RWPE2 (cell line): ENCODE results near the gene SPAG8.

Experiments
- ATAC-seq: fragments of 200-7000 bp; cut with Tn5 transposase; 3 replicates; pipeline ENCODE4 v1.9.1; 2021; ENCODE audit warnings: low read depth
- DNase-seq: peaks from one replicate; pipeline ENCODE4 v3.0.0-alpha.2; 2020; ENCODE audit warnings: low spot score
- H3K27ac ChIP-seq: fragments of 450-650 bp; 2 replicates; pipeline ENCODE4 v1.5.1; 2017; ENCODE audit warnings: mild to moderate bottlenecking; ENCODE audit not compliant: poor library complexity, severe bottlenecking
- H3K27me3 ChIP-seq: fragments of 250-450 bp; sonication (Bioruptor Pico); 2 replicates; pipeline ENCODE4 v1.5.1; 2021; ENCODE audit warnings: mild to moderate bottlenecking, moderate library complexity; ENCODE audit not compliant: insufficient read depth, poor library complexity, severe bottlenecking
- H3K36me3 ChIP-seq: fragments of 250-450 bp; sonication (Bioruptor Pico); 2 replicates; pipeline ENCODE4 v1.5.1; 2020; ENCODE audit warnings: low read depth, mild to moderate bottlenecking, moderate library complexity
- H3K4me1 ChIP-seq: fragments of 250-450 bp; sonication (Bioruptor Pico); 2 replicates; pipeline ENCODE4 v1.5.1; 2021; ENCODE audit warnings: mild to moderate bottlenecking, moderate library complexity; ENCODE audit not compliant: insufficient read depth, poor library complexity, severe bottlenecking
- H3K4me3 ChIP-seq: fragments of 250-450 bp; sonication (Bioruptor Pico); 2 replicates; pipeline ENCODE4 v1.5.1; 2021; ENCODE audit warnings: mild to moderate bottlenecking, moderate library complexity; ENCODE audit not compliant: severe bottlenecking
- H3K9me3 ChIP-seq: fragments of 250-450 bp; sonication (Bioruptor Pico); 2 replicates; pipeline ENCODE4 v1.5.1; 2021; ENCODE audit warnings: mild to moderate bottlenecking, moderate library complexity; ENCODE audit not compliant: severe bottlenecking
- CTCF ChIP-seq: fragments of 450-650 bp; IDR thresholded peaks from one replicate; pipeline ENCODE4 v1.5.1; 2017; ENCODE audit warnings: mild to moderate bottlenecking, moderate library complexity; ENCODE audit not compliant: poor library complexity, severe bottlenecking

Gene SPAG8

GRCh38 chr9:35763181-35763580, 48.9 kb downstream of the SPAG8 start:
- Histone ChIP-seq H3K27me3 (no peaks in the 10 kb centered on the region), H3K9me3 (no peaks in the 10 kb centered on the region), H3K36me3 (no peaks in the 10 kb centered on the region), H3K27ac (no peak overlapping the region), H3K4me1 (peaks cover 13% of the 10 kb centered on the region), H3K4me3 (no peak overlapping the region)
- no peak for TF ChIP-seq CTCF
- DNase-seq: no peak
- no peak for ATAC-seq

- Histone ChIP-seq H3K4me1 (peaks cover 17% of the 10 kb centered on the region), H3K36me3 (no peaks in the 10 kb centered on the region), H3K9me3 (no peaks in the 10 kb centered on the region), H3K4me3 (no peak overlapping the region), H3K27me3 (no peaks in the 10 kb centered on the region), H3K27ac (no peak overlapping the region)
- TF ChIP-seq CTCF: no peak
- ATAC-seq (peak; percentile 23; the same call in 2 of the 3 replicates), DNase-seq (no peak)
Observed at GRCh38 chr9:35760651-35761050, 51.4 kb downstream of the SPAG8 start.

- Histone ChIP-seq H3K27ac (no peak overlapping the region), H3K4me1 (peaks cover 17% of the 10 kb centered on the region), H3K27me3 (no peaks in the 10 kb centered on the region), H3K9me3 (no peaks in the 10 kb centered on the region), H3K4me3 (no peak overlapping the region), H3K36me3 (no peaks in the 10 kb centered on the region)
- TF ChIP-seq CTCF: no peak
- ATAC-seq: no peak
- DNase-seq: no peak
Observed at GRCh38 chr9:35759795-35760194, 52.3 kb downstream of the SPAG8 start.
